DOHH2 (cell line): ENCODE measurements around the gene SSTR5.

Source experiments
- H3F3A ChIP-seq: fragments of 200-600 bp; sonication (generic), shearing (Covaris generic); 2 replicates; pipeline ENCODE4 v1.6.0; 2016; ENCODE audit warnings: antibody characterized with exemption, mild to moderate bottlenecking; ENCODE audit not compliant: control insufficient read depth, insufficient read depth
- H3K27ac ChIP-seq: fragments of 200-600 bp; sonication (generic); 2 replicates; pipeline ENCODE4 v1.5.1; 2014; ENCODE audit warnings: low read depth, mild to moderate bottlenecking, low read length, moderate library complexity
- H3K27me3 ChIP-seq: fragments of 200-600 bp; sonication (generic); 2 replicates; pipeline ENCODE4 v1.6.1; 2014; ENCODE audit warnings: mild to moderate bottlenecking, low read length, mixed read lengths; ENCODE audit not compliant: control insufficient read depth
- H3K36me3 ChIP-seq: fragments of 200-600 bp; sonication (generic); 2 replicates; pipeline ENCODE4 v1.6.1; 2014; ENCODE audit warnings: mild to moderate bottlenecking, low read length, moderate library complexity, mixed read lengths; ENCODE audit not compliant: control insufficient read depth
- H3K4me1 ChIP-seq: fragments of 200-600 bp; sonication (generic); 2 replicates; pipeline ENCODE4 v1.6.1; 2014; ENCODE audit warnings: mild to moderate bottlenecking, low read length, mixed read lengths; ENCODE audit not compliant: control insufficient read depth
- H3K4me2 ChIP-seq: fragments of 200-600 bp; sonication (generic); 2 replicates; pipeline ENCODE4 v1.6.0; 2014; ENCODE audit warnings: mild to moderate bottlenecking, low read length, moderate library complexity
- H3K4me3 ChIP-seq: fragments of 200-600 bp; sonication (generic); 2 replicates; pipeline ENCODE4 v1.5.1; 2014; ENCODE audit warnings: mild to moderate bottlenecking, low read length, mixed read lengths
- H3K79me2 ChIP-seq: fragments of 200-600 bp; sonication (generic); 2 replicates; pipeline ENCODE4 v1.6.1; 2014; ENCODE audit warnings: mild to moderate bottlenecking, low read length, mixed read lengths; ENCODE audit not compliant: control insufficient read depth
- H3K9me2 ChIP-seq: fragments of 200-600 bp; sonication (generic); replicated peaks from 2 replicates; pipeline ENCODE4 v1.6.1; 2014; ENCODE audit warnings: mild to moderate bottlenecking, low read length, mixed read lengths; ENCODE audit not compliant: control insufficient read depth
- H3K9me3 ChIP-seq: fragments of 200-600 bp; sonication (generic); 2 replicates; pipeline ENCODE4 v1.6.1; 2014; ENCODE audit warnings: antibody characterized with exemption, low read length, mixed read lengths; ENCODE audit not compliant: control insufficient read depth, insufficient read depth
- H4K20me1 ChIP-seq: fragments of 200-600 bp; sonication (generic); 2 replicates; pipeline ENCODE4 v1.6.0; 2014; ENCODE audit warnings: low read depth, mild to moderate bottlenecking, antibody characterized with exemption, low read length, moderate library complexity; ENCODE audit not compliant: control insufficient read depth, insufficient read depth
- EZH2phosphoT487 ChIP-seq: fragments of 200-600 bp; sonication (generic); IDR thresholded peaks from 2 replicates; pipeline ENCODE4 v1.6.1; 2017; ENCODE audit warnings: borderline replicate concordance, mild to moderate bottlenecking, antibody characterized with exemption, low read length, moderate library complexity, mixed read lengths
- TF ChIP-seq, protein P1 (sequence below): fragments of 200-600 bp; sonication (generic); IDR thresholded peaks from one replicate; pipeline ENCODE4 v1.5.1; 2014; ENCODE audit warnings: antibody characterized with exemption, mild to moderate bottlenecking, low read depth, low read length; ENCODE audit not compliant: poor library complexity, severe bottlenecking

Gene SSTR5

GRCh38 chr16:1127971-1128715, 55.6 kb downstream of the SSTR5 start:
- no peak for TF ChIP-seq EZH2phosphoT487
- TF ChIP-seq, protein P1, sequence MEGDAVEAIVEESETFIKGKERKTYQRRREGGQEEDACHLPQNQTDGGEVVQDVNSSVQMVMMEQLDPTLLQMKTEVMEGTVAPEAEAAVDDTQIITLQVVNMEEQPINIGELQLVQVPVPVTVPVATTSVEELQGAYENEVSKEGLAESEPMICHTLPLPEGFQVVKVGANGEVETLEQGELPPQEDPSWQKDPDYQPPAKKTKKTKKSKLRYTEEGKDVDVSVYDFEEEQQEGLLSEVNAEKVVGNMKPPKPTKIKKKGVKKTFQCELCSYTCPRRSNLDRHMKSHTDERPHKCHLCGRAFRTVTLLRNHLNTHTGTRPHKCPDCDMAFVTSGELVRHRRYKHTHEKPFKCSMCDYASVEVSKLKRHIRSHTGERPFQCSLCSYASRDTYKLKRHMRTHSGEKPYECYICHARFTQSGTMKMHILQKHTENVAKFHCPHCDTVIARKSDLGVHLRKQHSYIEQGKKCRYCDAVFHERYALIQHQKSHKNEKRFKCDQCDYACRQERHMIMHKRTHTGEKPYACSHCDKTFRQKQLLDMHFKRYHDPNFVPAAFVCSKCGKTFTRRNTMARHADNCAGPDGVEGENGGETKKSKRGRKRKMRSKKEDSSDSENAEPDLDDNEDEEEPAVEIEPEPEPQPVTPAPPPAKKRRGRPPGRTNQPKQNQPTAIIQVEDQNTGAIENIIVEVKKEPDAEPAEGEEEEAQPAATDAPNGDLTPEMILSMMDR: no peak
- H3F3A ChIP-seq: no peaks in the 10 kb centered on the region
- H3K9me3 ChIP-seq: no peaks in the 10 kb centered on the region
- no peak overlapping the region for H3K4me3 ChIP-seq
- H3K27me3 ChIP-seq: no peaks in the 10 kb centered on the region
- H3K4me2 ChIP-seq: no peak overlapping the region
- no peaks in the 10 kb centered on the region for H3K79me2 ChIP-seq
- H4K20me1 ChIP-seq: no peaks in the 10 kb centered on the region
- no peaks in the 10 kb centered on the region for H3K9me2 ChIP-seq
- no peak overlapping the region for H3K27ac ChIP-seq
- no peaks in the 10 kb centered on the region for H3K36me3 ChIP-seq
- H3K4me1 ChIP-seq: no peaks in the 10 kb centered on the region

DNA sequence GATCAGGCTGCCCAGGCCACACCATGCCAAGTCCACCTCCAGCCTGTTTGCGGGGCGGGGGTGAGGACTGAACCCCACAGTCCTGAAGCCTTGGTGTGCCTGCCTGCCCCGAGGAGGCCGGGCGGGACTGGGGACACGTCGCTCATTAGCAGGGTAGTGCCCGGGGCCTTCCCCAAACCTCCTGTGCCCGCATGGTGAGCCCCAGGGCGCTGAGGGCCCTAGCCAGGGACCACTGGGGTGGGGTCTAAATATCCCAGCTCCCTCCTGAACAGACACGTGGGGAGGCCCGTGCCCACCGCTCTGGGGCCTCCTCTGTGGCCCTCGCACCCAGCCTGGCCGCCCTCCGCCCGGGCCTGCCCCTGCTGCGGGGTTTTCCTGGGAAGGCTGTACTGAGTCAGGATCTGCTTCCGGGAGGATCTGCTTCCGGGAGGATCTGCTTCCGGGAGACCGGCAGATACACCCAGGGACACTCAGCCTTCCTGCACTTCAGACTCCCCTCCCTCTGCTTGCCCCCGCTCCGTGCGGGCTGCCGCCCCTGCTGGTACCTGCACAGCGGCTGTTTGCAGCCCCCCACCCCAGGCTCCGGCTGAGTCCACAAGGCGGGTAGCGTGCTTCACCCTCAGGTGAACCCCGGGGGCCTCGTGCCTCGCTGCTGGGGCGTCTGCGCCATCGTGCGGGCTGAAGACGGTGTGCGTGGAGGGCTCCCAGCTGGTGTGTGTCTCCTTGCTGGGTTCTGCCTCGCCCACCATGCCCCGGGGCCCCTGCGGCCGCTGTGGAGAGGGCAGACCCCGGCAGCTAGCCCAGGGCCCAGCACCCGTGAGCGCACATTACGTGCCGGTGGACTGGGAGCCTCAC, 56.8 kb downstream of the SSTR5 start:
- Histone ChIP-seq H3K36me3 (no peaks in the 10 kb centered on the region), H3K27me3 (no peaks in the 10 kb centered on the region), H3K4me3 (no peak overlapping the region), H3F3A (no peaks in the 10 kb centered on the region), H3K79me2 (no peaks in the 10 kb centered on the region), H3K9me2 (no peaks in the 10 kb centered on the region), H3K4me1 (no peaks in the 10 kb centered on the region), H3K9me3 (no peaks in the 10 kb centered on the region), H4K20me1 (no peaks in the 10 kb centered on the region), H3K4me2 (no peak overlapping the region), H3K27ac (no peak overlapping the region)
- TF ChIP-seq, protein P1: no peak
- TF ChIP-seq EZH2phosphoT487: no peak

- H3K9me3 ChIP-seq: no peaks in the 10 kb centered on the region
- no peaks in the 10 kb centered on the region for H3K4me1 ChIP-seq
- H3K27ac ChIP-seq: no peak overlapping the region
- no peaks in the 10 kb centered on the region for H3F3A ChIP-seq
- no peaks in the 10 kb centered on the region for H3K36me3 ChIP-seq
- no peak overlapping the region for H3K4me3 ChIP-seq
- no peaks in the 10 kb centered on the region for H3K27me3 ChIP-seq
- TF ChIP-seq, protein P1: no peak
- TF ChIP-seq EZH2phosphoT487: no peak
- H3K4me2 ChIP-seq: no peak overlapping the region
- H3K9me2 ChIP-seq: no peaks in the 10 kb centered on the region
- no peaks in the 10 kb centered on the region for H4K20me1 ChIP-seq
- no peaks in the 10 kb centered on the region for H3K79me2 ChIP-seq
Observed at GRCh38 chr16:1130382-1130781, 57.8 kb downstream of the SSTR5 start.
